ENCODE measurements around the gene TEAD1. TPM values are rescaled to one million over a fixed set of nuclear protein-coding genes. Genes with fewer than 3 reads are reported as not detected.

TEAD1 gene
- total and polyA plus RNA-seq, 2 donors (not counting 1 experiment from before 2014, with no cell fraction given), result 88.6 to 121 TPM

GRCh38 chr11:12705874-12706273, 31.7 kb downstream of the TEAD1 start:
- peaks cover 99% of the 10 kb centered on the region for H3K79me2 ChIP-seq (ENCODE audit: control insufficient read depth, insufficient read depth, low read length)
- H3K4me1 ChIP-seq (ENCODE audit: control insufficient read depth, extremely low read depth, insufficient read depth, low read length), result peaks cover 15% of the 10 kb centered on the region
- no peaks in the 10 kb centered on the region for H3K27me3 ChIP-seq (ENCODE audit: control insufficient read depth, insufficient read depth, low read length)
- no peak overlapping the region for H2AFZ ChIP-seq (ENCODE audit: low read length)
- H4K20me1 ChIP-seq (ENCODE audit: control insufficient read depth, extremely low read depth, insufficient read depth, low read length), result peaks cover 3% of the 10 kb centered on the region
- H3K9me3 ChIP-seq (ENCODE audit: control insufficient read depth, insufficient read depth, low read depth, low read length), result no peaks in the 10 kb centered on the region
- DNase-seq (ENCODE audit: low read depth in 2 of 2), result peak in 1 of 2 donors; percentile 76
- TF ChIP-seq, protein P1, sequence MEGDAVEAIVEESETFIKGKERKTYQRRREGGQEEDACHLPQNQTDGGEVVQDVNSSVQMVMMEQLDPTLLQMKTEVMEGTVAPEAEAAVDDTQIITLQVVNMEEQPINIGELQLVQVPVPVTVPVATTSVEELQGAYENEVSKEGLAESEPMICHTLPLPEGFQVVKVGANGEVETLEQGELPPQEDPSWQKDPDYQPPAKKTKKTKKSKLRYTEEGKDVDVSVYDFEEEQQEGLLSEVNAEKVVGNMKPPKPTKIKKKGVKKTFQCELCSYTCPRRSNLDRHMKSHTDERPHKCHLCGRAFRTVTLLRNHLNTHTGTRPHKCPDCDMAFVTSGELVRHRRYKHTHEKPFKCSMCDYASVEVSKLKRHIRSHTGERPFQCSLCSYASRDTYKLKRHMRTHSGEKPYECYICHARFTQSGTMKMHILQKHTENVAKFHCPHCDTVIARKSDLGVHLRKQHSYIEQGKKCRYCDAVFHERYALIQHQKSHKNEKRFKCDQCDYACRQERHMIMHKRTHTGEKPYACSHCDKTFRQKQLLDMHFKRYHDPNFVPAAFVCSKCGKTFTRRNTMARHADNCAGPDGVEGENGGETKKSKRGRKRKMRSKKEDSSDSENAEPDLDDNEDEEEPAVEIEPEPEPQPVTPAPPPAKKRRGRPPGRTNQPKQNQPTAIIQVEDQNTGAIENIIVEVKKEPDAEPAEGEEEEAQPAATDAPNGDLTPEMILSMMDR (conservative IDR thresholded peaks at IDR 0.05 in 1 of 2, IDR thresholded peaks at IDR 0.05 in 1 of 2; ENCODE audit: low read depth in 1 of 2, low read length in 2 of 2), result no peak
- no peak for TF ChIP-seq EZH2 (IDR thresholded peaks at IDR 0.05; ENCODE audit: low read length, missing control alignments)
- no peak overlapping the region for H3K4me2 ChIP-seq (ENCODE audit: extremely low read depth, insufficient read depth, low read length)
- no peaks in the 10 kb centered on the region for H3K36me3 ChIP-seq (ENCODE audit: control insufficient read depth, insufficient read depth, low read length)
- no peak overlapping the region for H3K4me3 ChIP-seq (replicated peaks in 1 of 4; ENCODE audit: control extremely low read depth in 1 of 4, insufficient read depth in 1 of 4, low read depth in 3 of 4, low read length in 4 of 4)
- H3K27ac ChIP-seq (ENCODE audit: insufficient read depth, low read length), result no peak overlapping the region
- no peak overlapping the region for H3K9ac ChIP-seq (ENCODE audit: insufficient read depth, low read length)

DNA sequence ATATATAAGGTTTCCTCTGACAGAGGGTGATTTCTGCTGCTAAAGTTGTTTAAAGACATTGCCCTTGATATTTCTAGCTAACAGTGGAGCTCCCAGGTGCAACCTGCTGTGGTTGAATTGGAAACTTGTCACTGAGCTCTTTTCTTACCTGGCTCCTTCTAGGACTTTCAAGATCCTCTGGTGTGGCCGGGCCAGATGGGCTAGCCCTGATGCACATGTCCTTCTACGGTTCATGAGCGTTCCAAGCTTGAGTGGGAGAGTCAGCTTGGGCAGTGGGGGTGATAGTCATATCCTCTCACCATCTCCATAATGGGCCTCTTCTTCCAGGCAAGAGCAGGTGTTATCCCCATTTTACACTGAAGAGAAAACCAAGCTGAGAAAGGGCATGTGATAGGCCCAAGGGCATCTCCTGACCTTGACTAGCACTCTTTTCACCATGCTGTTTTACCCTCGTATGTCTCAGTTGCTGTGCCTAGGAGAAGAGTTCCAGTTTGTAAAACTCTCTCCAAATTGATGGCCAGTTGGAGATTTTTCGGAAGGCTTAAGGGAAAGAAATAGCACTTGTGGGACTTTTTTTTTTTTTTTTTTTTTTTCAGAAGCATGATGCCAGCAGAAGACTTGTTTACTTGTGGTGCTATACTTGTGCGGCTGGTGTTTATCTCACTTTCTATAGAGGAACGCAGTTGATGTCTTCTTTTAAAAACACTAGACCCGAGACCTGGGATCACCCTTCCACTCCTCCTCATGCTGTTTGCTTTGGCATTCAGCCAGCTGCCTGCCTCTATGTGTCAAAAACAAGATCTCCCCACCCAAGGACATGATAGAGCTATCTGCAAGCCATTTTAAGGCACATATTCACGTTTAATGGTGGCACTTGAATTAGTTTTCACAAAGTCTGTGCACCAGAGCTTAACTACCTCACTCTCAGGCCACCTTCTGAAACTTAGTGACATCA, 32.6 kb downstream of the TEAD1 start:
- no peak for TF ChIP-seq EZH2 (IDR thresholded peaks at IDR 0.05; ENCODE audit: low read length, missing control alignments)
- TF ChIP-seq, protein P1 (conservative IDR thresholded peaks at IDR 0.05 in 1 of 2, IDR thresholded peaks at IDR 0.05 in 1 of 2; ENCODE audit: low read depth in 1 of 2, low read length in 2 of 2), result no peak
- H3K79me2 ChIP-seq (ENCODE audit: control insufficient read depth, insufficient read depth, low read length), result peaks cover 99% of the 10 kb centered on the region
- no peaks in the 10 kb centered on the region for H3K36me3 ChIP-seq (ENCODE audit: control insufficient read depth, insufficient read depth, low read length)
- peak in 1 of 2 donors; percentile 56 for DNase-seq (ENCODE audit: low read depth in 2 of 2)
- H3K27ac ChIP-seq (ENCODE audit: insufficient read depth, low read length), result no peak overlapping the region
- peak overlapping the region; percentile 32 for H3K4me2 ChIP-seq (ENCODE audit: extremely low read depth, insufficient read depth, low read length)
- H3K9ac ChIP-seq (ENCODE audit: insufficient read depth, low read length), result no peak overlapping the region
- no peak overlapping the region for H2AFZ ChIP-seq (ENCODE audit: low read length)
- H3K4me3 ChIP-seq (replicated peaks in 1 of 4; ENCODE audit: control extremely low read depth in 1 of 4, insufficient read depth in 1 of 4, low read depth in 3 of 4, low read length in 4 of 4), result no peak overlapping the region
- peaks cover 1% of the 10 kb centered on the region for H4K20me1 ChIP-seq (ENCODE audit: control insufficient read depth, extremely low read depth, insufficient read depth, low read length)
- H3K4me1 ChIP-seq (ENCODE audit: control insufficient read depth, extremely low read depth, insufficient read depth, low read length), result peaks cover 12% of the 10 kb centered on the region
- H3K27me3 ChIP-seq (ENCODE audit: control insufficient read depth, insufficient read depth, low read length), result no peaks in the 10 kb centered on the region
- no peaks in the 10 kb centered on the region for H3K9me3 ChIP-seq (ENCODE audit: control insufficient read depth, insufficient read depth, low read depth, low read length)

DNA sequence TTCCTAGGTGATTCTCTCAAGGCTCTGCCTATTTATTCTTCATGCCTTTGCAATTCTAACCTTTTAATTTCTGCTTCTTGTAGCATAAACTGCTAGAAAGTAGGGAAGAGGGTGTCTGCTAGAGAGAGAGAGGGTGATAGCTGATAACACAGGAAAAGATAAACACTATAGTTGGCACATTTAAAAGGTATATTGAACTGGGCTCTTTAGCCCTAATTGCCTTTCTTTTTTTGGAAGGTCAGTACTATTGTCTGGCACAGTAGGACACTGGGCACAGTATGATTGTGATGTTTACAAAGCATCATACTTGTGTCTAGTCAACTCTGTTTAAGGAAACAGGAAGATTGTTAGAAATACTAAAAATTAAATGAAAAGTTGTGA, 33.3 kb downstream of the TEAD1 start:
- Histone ChIP-seq H3K4me3 (replicated peaks in 1 of 4; ENCODE audit: control extremely low read depth in 1 of 4, insufficient read depth in 1 of 4, low read depth in 3 of 4, low read length in 4 of 4) (no peak overlapping the region), H3K27me3 (ENCODE audit: control insufficient read depth, insufficient read depth, low read length) (no peaks in the 10 kb centered on the region), H4K20me1 (ENCODE audit: control insufficient read depth, extremely low read depth, insufficient read depth, low read length) (peaks cover 1% of the 10 kb centered on the region), H3K9ac (ENCODE audit: insufficient read depth, low read length) (no peak overlapping the region), H3K4me1 (ENCODE audit: control insufficient read depth, extremely low read depth, insufficient read depth, low read length) (peaks cover 12% of the 10 kb centered on the region), H3K79me2 (ENCODE audit: control insufficient read depth, insufficient read depth, low read length) (peaks cover 99% of the 10 kb centered on the region), H3K27ac (ENCODE audit: insufficient read depth, low read length) (no peak overlapping the region), H3K4me2 (ENCODE audit: extremely low read depth, insufficient read depth, low read length) (peak overlapping the region; percentile 15), H2AFZ (ENCODE audit: low read length) (no peak overlapping the region), H3K9me3 (ENCODE audit: control insufficient read depth, insufficient read depth, low read depth, low read length) (no peaks in the 10 kb centered on the region), H3K36me3 (ENCODE audit: control insufficient read depth, insufficient read depth, low read length) (no peaks in the 10 kb centered on the region)
- no peak for DNase-seq (ENCODE audit: low read depth in 2 of 2)
- TF ChIP-seq EZH2 (IDR thresholded peaks at IDR 0.05; ENCODE audit: low read length, missing control alignments), result no peak
- TF ChIP-seq, protein P1 (conservative IDR thresholded peaks at IDR 0.05 in 1 of 2, IDR thresholded peaks at IDR 0.05 in 1 of 2; ENCODE audit: low read depth in 1 of 2, low read length in 2 of 2), result no peak

Data from fibroblast of lung (primary cell).